Fibroblast of villous mesenchyme (primary cell): Measurements from ENCODE around the gene SEC16B. TPM values are rescaled to one million over a fixed set of nuclear protein-coding genes. Genes with fewer than 3 reads are reported as not detected.

Experiments
- DNase-seq: peaks from one replicate; pipeline ENCODE4 v3.0.0-alpha.2; 2010; ENCODE audit warnings: low read depth
- H3K4me3 ChIP-seq: 2 replicates; pipeline ENCODE4 v1.5.1; 2011; ENCODE audit warnings: low read depth, mild to moderate bottlenecking, low read length
- CTCF ChIP-seq: IDR thresholded peaks from 2 replicates; pipeline ENCODE4 v1.5.1; 2012; ENCODE audit warnings: low read depth, mild to moderate bottlenecking, low read length; ENCODE audit not compliant: insufficient read depth
- total RNA-seq: library from RNA; depleted of rRNA; stranded (reverse); fragments of >200 nt; gene quantifications from 2 replicates; pipeline ENCODE4 v1.2.3, GENCODE V29; 2012

The SEC16B gene
- total RNA-seq, 1 donor: 1.3 TPM

- peak; percentile 21 for DNase-seq
- no peak for TF ChIP-seq CTCF
- no peak overlapping the region for H3K4me3 ChIP-seq
Observed at GRCh38 chr1:177969109-177969508, 749 bp downstream of the SEC16B start.

- peak; percentile 58 for DNase-seq
- no peak for TF ChIP-seq CTCF
- no peak overlapping the region for H3K4me3 ChIP-seq
Observed at GRCh38 chr1:177966199-177966598, 3.7 kb downstream of the SEC16B start.

GRCh38 chr1:177965293-177965692 lies 4.6 kb downstream of the SEC16B start:
- TF ChIP-seq CTCF: no peak
- H3K4me3 ChIP-seq: no peak overlapping the region
- no peak for DNase-seq

- no peak overlapping the region for H3K4me3 ChIP-seq
- no peak for TF ChIP-seq CTCF
- no peak for DNase-seq
Observed at GRCh38 chr1:177964336-177964735, 5.5 kb downstream of the SEC16B start.

- no peak for TF ChIP-seq CTCF
- DNase-seq: no peak
- H3K4me3 ChIP-seq: no peak overlapping the region
Observed at GRCh38 chr1:177960939-177961622, 8.8 kb downstream of the SEC16B start.

GRCh38 chr1:177959811-177960515 lies 9.9 kb downstream of the SEC16B start:
- DNase-seq: peak; percentile 34

More at GRCh38 chr1:177959811-177960515, 9.9 kb downstream of the SEC16B start:
- TF ChIP-seq CTCF: peak; percentile 40
- H3K4me3 ChIP-seq: no peak overlapping the region
